Common myeloid progenitor, CD34-positive (primary cell): ENCODE data around the gene RHOC.
"Not testable (repeated sequence)": the region's sequence is repeated elsewhere in the genome, so short reads cannot be mapped to it uniquely, and the experiment has no call there.

Source experiments
- CTCF ChIA-PET: fragments of 350-600 bp; sonication (Branson Sonifier 250); formaldehyde crosslinking; loops from one replicate; lab custom pipeline; 2021; ENCODE audit warnings: antibody characterized with exemption; lab: Charles Lee
- POLR2A ChIA-PET: fragments of 350-600 bp; sonication (Branson Sonifier 250); formaldehyde crosslinking; loops from one replicate; lab custom pipeline; 2021; ENCODE audit warnings: antibody characterized with exemption; lab: Charles Lee
- DNase-seq, 3 donors: peaks; one replicate each; pipeline versions ENCODE4 v3.0.0 to v3.0.0-alpha.2; 2013
- H3K27ac ChIP-seq, 2 experiments: 1 replicate in 1 of 2; 2 replicates in 1 of 2; pipeline ENCODE4 v1.7.0; 2013; ENCODE audit warnings: inconsistent platforms in 2 of 2, low read length in 2 of 2, mild to moderate bottlenecking in 2 of 2, low read depth in 1 of 2, moderate library complexity in 1 of 2; ENCODE audit not compliant: severe bottlenecking in 2 of 2, insufficient read depth in 1 of 2, poor library complexity in 1 of 2
- H3K27me3 ChIP-seq, 5 experiments: replicated peaks in 2 of 5; 1 replicate in 3 of 5; 2 replicates in 2 of 5; pipeline versions ENCODE4 v1.6.1 to v1.7.0; 2013; ENCODE audit warnings: low read length in 4 of 5, mild to moderate bottlenecking in 2 of 5, moderate library complexity in 2 of 5, inconsistent platforms in 1 of 5; ENCODE audit not compliant: insufficient read depth in 5 of 5, control insufficient read depth in 4 of 5
- H3K36me3 ChIP-seq, 4 experiments: 1 replicate in 2 of 4; 2 replicates in 2 of 4; pipeline versions ENCODE4 v1.6.1 to v1.7.0; 2013; ENCODE audit warnings: low read length in 3 of 4, control low read depth in 1 of 4, mild to moderate bottlenecking in 1 of 4; ENCODE audit not compliant: control insufficient read depth in 4 of 4, insufficient read depth in 4 of 4
- H3K4me1 ChIP-seq, 4 experiments: 1 replicate in 3 of 4; 2 replicates in 1 of 4; pipeline versions ENCODE4 v1.6.1 to v1.7.1; 2013; ENCODE audit warnings: low read length in 3 of 4, mild to moderate bottlenecking in 3 of 4, control low read depth in 1 of 4, inconsistent platforms in 1 of 4, moderate library complexity in 1 of 4; ENCODE audit not compliant: control insufficient read depth in 4 of 4, insufficient read depth in 4 of 4; ENCODE audit errors: control extremely low read depth in 1 of 4
- H3K4me3 ChIP-seq, 7 experiments: 1 replicate in 4 of 7; 2 replicates in 3 of 7; pipeline versions ENCODE4 v1.5.1 to v1.7.0; 2013; ENCODE audit warnings: mild to moderate bottlenecking in 7 of 7, low read length in 6 of 7, moderate library complexity in 6 of 7, inconsistent platforms in 2 of 7, low read depth in 2 of 7, control low read depth in 1 of 7; ENCODE audit not compliant: insufficient read depth in 4 of 7, control insufficient read depth in 1 of 7; ENCODE audit errors: extremely low read depth in 1 of 7
- H3K9me3 ChIP-seq, 5 experiments: 1 replicate in 4 of 5; 2 replicates in 1 of 5; pipeline versions ENCODE4 v1.6.1 to v1.7.1; 2013; ENCODE audit warnings: low read length in 4 of 5, mild to moderate bottlenecking in 2 of 5, inconsistent platforms in 1 of 5, low read depth in 1 of 5, moderate library complexity in 1 of 5; ENCODE audit not compliant: control insufficient read depth in 4 of 5, insufficient read depth in 2 of 5; ENCODE audit errors: control extremely low read depth in 1 of 5
- WGBS: methylation state at CpG from one replicate; pipeline ENCODE4 v1.1.5; 2013; ENCODE audit not compliant: insufficient coverage; 5-methylcytosine and 5-hydroxymethylcytosine counted together

The RHOC gene

DNA sequence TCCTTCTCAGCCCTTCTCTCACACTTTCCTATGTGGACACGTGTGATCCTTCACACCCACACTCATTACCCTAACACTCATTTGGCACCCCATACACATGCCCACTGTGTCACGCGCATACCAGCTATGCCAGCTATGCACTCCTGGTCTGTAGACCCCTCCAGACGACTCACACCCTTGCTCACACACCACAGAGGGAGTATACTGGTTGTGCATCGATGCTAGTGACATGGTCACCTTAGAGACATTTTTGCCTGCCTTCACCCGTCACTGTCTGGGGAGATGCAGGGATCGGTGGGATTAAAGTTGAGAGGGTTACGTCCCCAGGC lies 16.5 kb upstream of the RHOC start:
- no peak overlapping the region for H3K27ac ChIP-seq
- H3K4me1 ChIP-seq: peaks cover 0 to 21% (median 19%) of the 10 kb centered on the region in 4 experiments
- H3K27me3 ChIP-seq: peaks cover 0 to 13% (median 5%) of the 10 kb centered on the region in 5 experiments
- no peaks in the 10 kb centered on the region for H3K9me3 ChIP-seq
- DNase-seq: no peak
- no peaks in the 10 kb centered on the region for H3K36me3 ChIP-seq
- ChIA-PET CTCF (interaction anchor here (10.1 kb wide), 1 partner anchor 82 kb away, joined by 268 read pairs; no protein-coding TSS in a partner anchor), POLR2A (no interaction called here)
- WGBS: 71% methylated on average over 7 of the region's 8 CpGs
- H3K4me3 ChIP-seq: peak overlapping the region in 2 of 7 experiments; percentile 22 to 46

- Histone ChIP-seq H3K4me1 (peaks cover 0 to 21% (median 20%) of the 10 kb centered on the region in 4 experiments), H3K27me3 (peaks cover 0 to 16% (median 5%) of the 10 kb centered on the region in 5 experiments), H3K9me3 (no peaks in the 10 kb centered on the region), H3K27ac (no peak overlapping the region), H3K4me3 (peak overlapping the region in 2 of 7 experiments; percentile 22 to 46), H3K36me3 (no peaks in the 10 kb centered on the region)
- peak in 2 of 3 donors; percentile 52 to 61 for DNase-seq
- ChIA-PET CTCF (interaction anchor here (1.4 to 10.1 kb wide), 3 partner anchors 75 to 350 kb away, joined by 3 to 268 read pairs (median 51); partner anchors contain the start of gene LRIG2), POLR2A (no interaction called here)
- 13% methylated on average over 25 of the region's 35 CpGs for WGBS
Observed at GRCh38 chr1:112722601-112723510, 15.9 kb upstream of the RHOC start.

DNA sequence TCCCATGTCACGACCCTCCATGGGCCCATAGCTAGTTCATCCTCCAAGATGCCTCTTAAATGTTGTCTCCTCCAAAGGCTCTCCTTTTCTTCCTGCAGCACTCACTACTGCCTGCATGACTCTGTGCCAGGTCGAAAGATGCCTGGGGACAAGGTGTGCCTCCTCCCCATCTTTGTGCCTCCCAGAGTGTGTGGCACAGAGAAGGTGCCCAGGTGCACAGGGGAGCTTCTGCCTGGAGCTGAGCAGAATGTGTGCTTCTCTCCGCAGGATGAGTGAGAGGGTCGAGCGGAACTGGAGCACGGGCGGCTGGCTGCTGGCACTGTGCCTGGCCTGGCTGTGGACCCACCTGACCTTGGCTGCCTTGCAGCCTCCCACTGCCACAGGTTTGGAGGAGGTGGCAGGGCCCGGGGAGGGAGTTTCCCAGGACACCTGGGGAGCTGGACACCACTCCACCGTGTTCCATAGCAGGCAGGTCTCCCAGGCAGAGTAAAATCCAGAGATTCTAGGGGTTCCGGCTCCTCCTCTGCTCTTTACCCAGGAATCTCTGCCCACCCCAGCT lies 15.1 kb upstream of the RHOC start:
- Histone ChIP-seq H3K4me1 (peaks cover 0 to 21% (median 20%) of the 10 kb centered on the region in 4 experiments), H3K4me3 (no peak overlapping the region), H3K27me3 (peaks cover 0 to 22% (median 5%) of the 10 kb centered on the region in 5 experiments), H3K27ac (no peak overlapping the region), H3K9me3 (no peaks in the 10 kb centered on the region), H3K36me3 (no peaks in the 10 kb centered on the region)
- ChIA-PET POLR2A (no interaction called here), CTCF (interaction anchor here (0.7 to 10.1 kb wide), 6 partner anchors 7 to 351 kb away, joined by 3 to 268 read pairs (median 27); partner anchors contain the start of gene LRIG2)
- 90% methylated on average over 9 of the region's 10 CpGs for WGBS
- no peak for DNase-seq

GRCh38 chr1:112721294-112721693 lies 14.4 kb upstream of the RHOC start:
- H3K9me3 ChIP-seq, POLR2A ChIA-PET, H3K36me3 ChIP-seq, H3K27ac ChIP-seq, DNase-seq, H3K4me3 ChIP-seq: not testable (repeated sequence)
- H3K4me1 ChIP-seq: peaks cover 0 to 22% (median 20%) of the 10 kb centered on the region in 4 experiments
- CTCF ChIA-PET: interaction anchor here (0.7 to 10.1 kb wide), 10 partner anchors 7 to 351 kb away, joined by 3 to 268 read pairs (median 4); partner anchors contain the start of genes LRIG2 and RHOC
- 90% methylated on average over 1 of the region's 2 CpGs for WGBS
- H3K27me3 ChIP-seq: peaks cover 0 to 24% (median 5%) of the 10 kb centered on the region in 5 experiments

- H3K36me3 ChIP-seq: no peaks in the 10 kb centered on the region
- CTCF ChIA-PET: interaction anchor here (1.2 to 10.1 kb wide), 9 partner anchors 8 to 340 kb away, joined by 3 to 268 read pairs (median 4); partner anchors contain the start of gene RHOC
- 0% methylated on average over 1 of the region's 3 CpGs for WGBS
- H3K9me3 ChIP-seq: no peaks in the 10 kb centered on the region
- DNase-seq: no peak
- no peak overlapping the region for H3K27ac ChIP-seq
- peaks cover 0 to 27% (median 25%) of the 10 kb centered on the region in 4 experiments for H3K4me1 ChIP-seq
- H3K4me3 ChIP-seq: no peak overlapping the region
- POLR2A ChIA-PET: no interaction called here
- peaks cover 0 to 24% (median 5%) of the 10 kb centered on the region in 5 experiments for H3K27me3 ChIP-seq
Observed at GRCh38 chr1:112720800-112721199, 13.9 kb upstream of the RHOC start.

GRCh38 chr1:112719706-112720105 lies 12.8 kb upstream of the RHOC start:
- Histone ChIP-seq H3K27ac (no peak overlapping the region), H3K4me3 (no peak overlapping the region), H3K9me3 (no peaks in the 10 kb centered on the region), H3K36me3 (no peaks in the 10 kb centered on the region), H3K27me3 (peaks cover 0 to 24% (median 5%) of the 10 kb centered on the region in 5 experiments), H3K4me1 (peaks cover 0 to 35% (median 34%) of the 10 kb centered on the region in 4 experiments)
- no CpG with 5 or more reads among the region's 2 CpGs for WGBS
- ChIA-PET CTCF (interaction anchor here (0.8 to 10.1 kb wide), 12 partner anchors 9 to 353 kb away, joined by 3 to 268 read pairs (median 4); partner anchors contain the start of genes LRIG2 and RHOC), POLR2A (no interaction called here)
- DNase-seq: no peak
